Activated effector memory CD4-positive, alpha-beta T cell treated with Interleukin-2 at 50 U/mL for 16 hours (primary cell): ENCODE results near the gene AKIRIN1.
"Not testable (repeated sequence)": the region's sequence is repeated elsewhere in the genome, so short reads cannot be mapped to it uniquely, and the experiment has no call there.

ENCODE experiments used
- DNase-seq: peaks from one replicate; pipeline ENCODE4 v3.0.0-alpha.2; 2020

AKIRIN1 gene

GRCh38 chr1:38990738-38991637 lies at the start of gene AKIRIN1:
Gene AKIRIN1, plus strand, starts transcription at chr1:38991276. Its CDS starts 105 bp downstream, at chr1:38991381.
- DNase-seq, result peak; percentile 94

GRCh38 chr1:38941527-38942019 lies 49.5 kb upstream of the AKIRIN1 start, which contains the start of gene RHBDL2:
Gene RHBDL2, minus strand, starts transcription at chr1:38941830. Its CDS starts 22,618 bp downstream, at chr1:38919212.
- DNase-seq, result no peak

- DNase-seq, result no peak
Measured at GRCh38 chr1:38942664-38943428, 48.2 kb upstream of the AKIRIN1 start.

- DNase-seq, result no peak
Measured at GRCh38 chr1:38944547-38944946, 46.5 kb upstream of the AKIRIN1 start.

GRCh38 chr1:38950553-38950952 lies 40.5 kb upstream of the AKIRIN1 start:
- DNase-seq, result no peak

- DNase-seq, result no peak
Measured at GRCh38 chr1:38953433-38953860, 37.6 kb upstream of the AKIRIN1 start.

- no peak for DNase-seq
Measured at GRCh38 chr1:38958967-38959366, 32.1 kb upstream of the AKIRIN1 start.

- no peak for DNase-seq
Measured at GRCh38 chr1:38962113-38962512, 29.0 kb upstream of the AKIRIN1 start.

- DNase-seq, result no peak
Measured at GRCh38 chr1:38962560-38962959, 28.5 kb upstream of the AKIRIN1 start.

- DNase-seq, result no peak
Measured at GRCh38 chr1:38964140-38964548, 26.9 kb upstream of the AKIRIN1 start.

GRCh38 chr1:38973145-38973544 lies 17.9 kb upstream of the AKIRIN1 start:
- not testable (repeated sequence) for DNase-seq

- DNase-seq, result no peak
Measured at GRCh38 chr1:38973659-38974437, 17.2 kb upstream of the AKIRIN1 start.

GRCh38 chr1:38977399-38978244 lies 13.5 kb upstream of the AKIRIN1 start:
- DNase-seq, result peak; percentile 56

GRCh38 chr1:38978245-38978542 lies 12.9 kb upstream of the AKIRIN1 start:
- DNase-seq, result not testable (repeated sequence)

GRCh38 chr1:38979380-38979779 lies 11.7 kb upstream of the AKIRIN1 start:
- not testable (repeated sequence) for DNase-seq

GRCh38 chr1:38989979-38990378 lies 1.1 kb upstream of the AKIRIN1 start:
- no peak for DNase-seq

GRCh38 chr1:38990386-38990737 lies 714 bp upstream of the AKIRIN1 start:
- no peak for DNase-seq

GRCh38 chr1:38991638-38992411 lies 749 bp downstream of the AKIRIN1 start:
- no peak for DNase-seq

GRCh38 chr1:38992412-38993111 lies 1.5 kb downstream of the AKIRIN1 start:
- no peak for DNase-seq

GRCh38 chr1:38994196-38994595 lies 3.1 kb downstream of the AKIRIN1 start:
- no peak for DNase-seq
